GM12892 (cell line): ENCODE measurements around the gene MACROD2.

Source experiments
- POLR2A ChIP-seq: IDR thresholded peaks from 2 replicates; pipeline ENCODE4 v1.6.1; 2011; ENCODE audit warnings: low read depth, low read length, control low read depth
- POLR2AphosphoS5 ChIP-seq: IDR thresholded peaks from 2 replicates; pipeline ENCODE4 v1.6.1; 2011; ENCODE audit warnings: low read depth, low read length, control low read depth

DNA sequence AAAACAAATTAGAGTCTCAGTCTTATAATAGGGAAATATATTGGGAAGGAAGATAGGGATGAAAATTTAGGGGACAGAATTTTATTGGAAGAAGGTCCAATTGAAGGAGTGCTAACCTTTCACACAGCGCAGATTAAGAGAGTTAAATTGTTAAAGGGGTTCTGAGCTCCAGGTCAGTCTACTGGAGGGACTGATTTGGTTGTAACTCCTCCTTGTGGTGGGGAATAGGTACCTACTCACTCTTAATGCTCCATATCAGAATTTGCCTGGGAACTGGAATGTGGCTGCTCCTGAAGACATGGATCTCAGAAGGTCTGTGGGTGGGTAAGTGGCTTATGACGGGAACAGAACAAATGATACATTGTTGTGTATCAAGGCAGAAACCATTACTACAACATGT, 198.6 kb downstream of the MACROD2 start:
- TF ChIP-seq POLR2A, result no peak
- TF ChIP-seq POLR2AphosphoS5, result no peak
